ENCODE measurements around the gene ABCB6. TPM values are rescaled to one million over a fixed set of nuclear protein-coding genes. Genes with fewer than 3 reads are reported as not detected.

Gene ABCB6
- total RNA-seq, 6 experiments from 2014 or later: 12.5 to 16.5 (median 13.9) TPM

- DNase-seq: no peak
- peaks cover 10% of the 10 kb centered on the region for H3K27me3 Mint-ChIP-seq (ENCODE audit: insufficient read depth)
- H3K36me3 Mint-ChIP-seq (ENCODE audit: low read depth): peaks cover 15% of the 10 kb centered on the region; the same call in 1 of the 2 replicates
- H3K27ac Mint-ChIP-seq: peak overlapping the region; percentile 83
- no peak for TF ChIP-seq CTCF (IDR thresholded peaks at IDR 0.05)
- H3K9me3 Mint-ChIP-seq: no peaks in the 10 kb centered on the region
- H3K4me1 Mint-ChIP-seq (ENCODE audit: low read depth): peaks cover 54% of the 10 kb centered on the region
- peak overlapping the region; percentile 91 for H3K4me3 Mint-ChIP-seq
Measured at GRCh38 chr2:219252084-219252483, 33.3 kb upstream of the ABCB6 start.

GRCh38 chr2:219251656-219252055 lies 32.9 kb upstream of the ABCB6 start:
- peaks cover 15% of the 10 kb centered on the region; the same call in 1 of the 2 replicates for H3K36me3 Mint-ChIP-seq (ENCODE audit: low read depth)
- no peaks in the 10 kb centered on the region for H3K9me3 Mint-ChIP-seq
- peak overlapping the region; percentile 83 for H3K27ac Mint-ChIP-seq
- peaks cover 9% of the 10 kb centered on the region for H3K27me3 Mint-ChIP-seq (ENCODE audit: insufficient read depth)
- no peak for TF ChIP-seq CTCF (IDR thresholded peaks at IDR 0.05)
- H3K4me3 Mint-ChIP-seq: peak overlapping the region; percentile 47
- H3K4me1 Mint-ChIP-seq (ENCODE audit: low read depth): peaks cover 54% of the 10 kb centered on the region
- DNase-seq: no peak

GRCh38 chr2:219250049-219250781 lies 31.5 kb upstream of the ABCB6 start:
- no peak for DNase-seq
- no peak for TF ChIP-seq CTCF (IDR thresholded peaks at IDR 0.05)
- Mint-ChIP-seq H3K36me3 (ENCODE audit: low read depth) (peaks cover 15% of the 10 kb centered on the region; the same call in 1 of the 2 replicates), H3K9me3 (no peaks in the 10 kb centered on the region), H3K4me3 (peak overlapping the region; percentile 44), H3K27me3 (ENCODE audit: insufficient read depth) (peaks cover 6% of the 10 kb centered on the region), H3K4me1 (ENCODE audit: low read depth) (peaks cover 58% of the 10 kb centered on the region), H3K27ac (peak overlapping the region; percentile 96)

DNA sequence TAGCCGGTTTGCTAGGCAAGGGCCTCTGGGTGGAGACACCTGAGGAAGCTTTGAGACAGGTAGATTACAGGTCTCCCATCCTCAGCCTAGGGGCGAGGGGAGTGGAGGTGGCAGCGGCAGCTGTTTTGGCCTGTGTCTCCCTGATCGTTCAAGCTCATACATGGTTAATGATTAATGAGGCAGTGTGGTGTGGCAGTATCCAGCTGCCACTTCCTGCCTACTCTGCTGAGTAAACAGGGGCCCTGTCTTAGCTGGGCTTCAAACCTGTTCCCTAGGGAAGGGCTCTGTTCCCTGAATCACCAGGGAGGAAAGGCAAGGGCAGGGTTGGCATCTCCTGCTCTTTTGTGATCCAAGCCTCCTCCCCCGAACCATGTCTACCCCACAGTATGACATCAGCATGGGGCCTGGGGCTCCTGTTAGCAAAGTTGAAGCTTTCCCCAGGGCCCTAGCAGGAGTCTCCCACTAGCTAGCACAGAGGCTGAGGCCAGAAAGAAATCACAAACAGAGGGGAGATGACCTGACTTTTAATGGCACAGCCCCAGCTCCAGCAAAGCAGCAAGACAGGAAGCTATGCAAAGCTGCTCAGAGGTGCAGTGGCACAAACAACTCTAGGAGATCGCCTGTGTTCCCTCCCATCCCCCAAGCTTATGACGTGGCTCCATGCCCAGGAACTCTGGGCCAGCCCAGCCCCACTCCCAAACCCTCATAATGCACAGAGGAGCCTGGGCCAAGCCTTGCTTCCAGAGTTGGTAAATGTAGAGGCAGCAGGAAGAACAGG lies 30.6 kb upstream of the ABCB6 start:
- peak; percentile 68 for DNase-seq
- Mint-ChIP-seq H3K36me3 (ENCODE audit: low read depth) (peaks cover 15% of the 10 kb centered on the region; the same call in 1 of the 2 replicates), H3K4me1 (ENCODE audit: low read depth) (peaks cover 56% of the 10 kb centered on the region), H3K4me3 (peak overlapping the region; percentile 44), H3K27me3 (ENCODE audit: insufficient read depth) (peaks cover 3% of the 10 kb centered on the region), H3K27ac (peak overlapping the region; percentile 96), H3K9me3 (no peaks in the 10 kb centered on the region)
- no peak for TF ChIP-seq CTCF (IDR thresholded peaks at IDR 0.05)

DNA sequence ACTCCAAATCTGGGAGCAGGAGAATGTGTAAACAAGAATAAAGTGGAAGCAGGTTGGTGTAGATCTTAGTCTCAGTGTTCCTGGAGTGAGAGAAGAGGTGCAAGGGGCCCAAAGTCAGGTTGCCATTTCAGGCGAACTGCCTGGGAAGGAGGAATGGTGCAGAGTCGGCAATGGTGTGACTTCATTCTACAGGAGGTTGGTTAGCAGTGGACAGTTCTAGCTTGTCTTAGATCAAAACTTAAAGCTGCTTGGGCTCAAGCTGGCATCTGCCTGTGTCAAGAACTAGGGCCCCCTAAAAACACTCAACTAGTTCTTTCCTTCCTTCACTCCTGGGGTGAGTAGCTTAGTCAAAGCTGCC lies 30.1 kb upstream of the ABCB6 start:
- Mint-ChIP-seq H3K4me1 (ENCODE audit: low read depth) (peaks cover 57% of the 10 kb centered on the region), H3K9me3 (no peaks in the 10 kb centered on the region), H3K27ac (peak overlapping the region; percentile 96), H3K36me3 (ENCODE audit: low read depth) (peaks cover 15% of the 10 kb centered on the region; the same call in 1 of the 2 replicates), H3K4me3 (peak overlapping the region; percentile 44), H3K27me3 (ENCODE audit: insufficient read depth) (peaks cover 3% of the 10 kb centered on the region)
- TF ChIP-seq CTCF (IDR thresholded peaks at IDR 0.05): no peak
- no peak for DNase-seq
